ENCODE measurements around the gene SLC41A3.
"Not testable (repeated sequence)": the region's sequence is repeated elsewhere in the genome, so short reads cannot be mapped to it uniquely, and the experiment has no call there.

SLC41A3 gene

GRCh38 chr3:125984951-125985350 lies 99.0 kb downstream of the SLC41A3 start:
- not testable (repeated sequence) for DNase-seq

GRCh38 chr3:125977104-125977503 lies 106.8 kb downstream of the SLC41A3 start:
- not testable (repeated sequence) for DNase-seq

GRCh38 chr3:125976003-125976390 lies 107.9 kb downstream of the SLC41A3 start:
- not testable (repeated sequence) for DNase-seq

GRCh38 chr3:125975245-125976002 lies 108.5 kb downstream of the SLC41A3 start:
- DNase-seq: not testable (repeated sequence)

GRCh38 chr3:125971997-125972944 lies 111.7 kb downstream of the SLC41A3 start:
- DNase-seq: peak; percentile 25

- not testable (repeated sequence) for DNase-seq
Observed at GRCh38 chr3:125968701-125969592, 115.0 kb downstream of the SLC41A3 start, which contains the start of gene ROPN1B. ROPN1B (plus strand) TSS chr3:125969178; CDS start chr3:125972055, 2,877 bp downstream.

GRCh38 chr3:125968121-125968520 lies 115.8 kb downstream of the SLC41A3 start:
- not testable (repeated sequence) for DNase-seq

GRCh38 chr3:125967156-125967555 lies 116.8 kb downstream of the SLC41A3 start:
- DNase-seq: no peak

GRCh38 chr3:125965505-125965904 lies 118.4 kb downstream of the SLC41A3 start:
- no peak for DNase-seq

- DNase-seq: not testable (repeated sequence)
Observed at GRCh38 chr3:125963834-125964233, 120.1 kb downstream of the SLC41A3 start.

GRCh38 chr3:125961289-125961589 lies 122.7 kb downstream of the SLC41A3 start:
- DNase-seq: no peak

GRCh38 chr3:125960456-125961288 lies 123.3 kb downstream of the SLC41A3 start:
- DNase-seq: no peak

GRCh38 chr3:125960066-125960424 lies 123.9 kb downstream of the SLC41A3 start:
- no peak for DNase-seq

GRCh38 chr3:125959317-125960065 lies 124.4 kb downstream of the SLC41A3 start:
- no peak for DNase-seq

GRCh38 chr3:125958511-125959316 lies 125.2 kb downstream of the SLC41A3 start:
- DNase-seq: no peak

GRCh38 chr3:125957674-125958510 lies 126.0 kb downstream of the SLC41A3 start:
- no peak for DNase-seq

GRCh38 chr3:125957020-125957419 lies 126.9 kb downstream of the SLC41A3 start:
- not testable (repeated sequence) for DNase-seq

Measured in NCI-H1092 treated with DMSO at 0.1 percent for 48 hours (cell line).